Suppressor macrophage treated with lipopolysaccharide for 4 hours (primary cell): Measurements from ENCODE around the gene PSKH1.
A peak's percentile ranks its signal among the peaks of the same experiment; 100 is the strongest.
"Not testable (repeated sequence)": the region's sequence is repeated elsewhere in the genome, so short reads cannot be mapped to it uniquely, and the experiment has no call there.

Experiments
- DNase-seq: peaks from one replicate; pipeline ENCODE4 v3.0.0-alpha.2; 2020

Gene PSKH1

DNA sequence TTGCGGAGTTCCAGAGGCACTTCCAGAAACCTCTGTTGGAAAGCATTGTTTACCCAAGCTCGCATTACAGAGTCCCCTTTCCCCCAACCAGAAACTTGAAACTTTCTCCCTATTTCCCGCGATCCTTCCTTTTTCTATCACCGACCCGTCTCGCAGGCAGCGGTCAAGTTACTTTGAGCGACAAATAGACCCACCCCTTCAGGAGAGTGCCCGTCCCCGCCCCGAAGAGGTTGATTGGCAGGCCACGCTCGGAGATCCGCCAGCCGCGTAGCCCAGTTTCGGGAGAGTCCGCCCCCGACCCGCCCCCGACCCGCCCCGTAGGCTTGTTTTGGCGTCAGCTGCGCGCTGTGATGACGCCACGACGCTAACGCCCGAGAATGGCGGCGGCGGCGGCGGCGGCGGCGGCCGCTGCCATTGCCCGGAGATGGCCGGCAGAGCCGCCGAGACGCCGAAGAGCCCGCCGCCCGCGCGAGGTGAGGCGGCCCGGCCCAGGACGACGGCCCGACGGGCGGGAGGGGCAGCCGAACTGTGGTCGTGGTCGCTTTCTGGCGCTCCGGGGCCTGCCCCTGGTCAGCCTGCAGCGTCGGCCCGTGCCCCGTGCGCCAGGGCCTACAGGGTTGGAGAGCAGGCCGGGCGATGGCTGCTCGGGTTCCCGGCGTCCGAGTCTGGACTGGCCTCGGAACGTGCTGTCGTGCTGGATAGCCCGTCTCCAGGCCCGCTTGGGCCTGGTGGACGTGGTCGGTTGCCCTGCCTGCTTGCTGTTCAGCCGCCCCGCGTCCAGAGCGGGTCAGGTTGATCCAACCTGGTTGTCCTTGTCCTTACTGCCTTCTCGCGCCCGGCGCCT, at the start of gene PSKH1:
Gene PSKH1 (plus strand): TSS at position 356 of the 844 bp plus-strand sequence. CDS start 15,496 bp downstream, outside the sequence.
- DNase-seq, result peak; percentile 98

GRCh38 chr16:67843343-67843765, 49.7 kb upstream of the PSKH1 start:
- no peak for DNase-seq

DNA sequence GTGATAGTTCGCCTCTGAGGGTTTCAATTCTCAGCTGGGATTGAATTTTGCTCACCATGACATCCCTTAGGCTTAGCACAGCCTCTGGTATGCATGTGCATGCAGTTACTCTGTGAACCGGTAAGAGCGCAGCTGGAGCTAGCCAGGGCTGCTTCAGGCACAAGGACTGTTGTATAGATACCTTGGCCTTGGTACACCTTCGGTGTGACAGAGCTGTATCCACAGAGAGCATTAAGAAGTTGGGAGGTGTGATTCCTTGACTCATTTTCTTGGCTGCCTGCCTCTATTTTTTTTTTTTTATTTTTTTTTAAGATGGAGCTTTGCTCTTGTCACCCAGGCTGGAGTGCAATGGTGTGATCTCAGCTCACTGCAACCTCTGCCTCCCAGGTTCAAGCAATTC, 48.6 kb upstream of the PSKH1 start:
- no peak for DNase-seq

DNA sequence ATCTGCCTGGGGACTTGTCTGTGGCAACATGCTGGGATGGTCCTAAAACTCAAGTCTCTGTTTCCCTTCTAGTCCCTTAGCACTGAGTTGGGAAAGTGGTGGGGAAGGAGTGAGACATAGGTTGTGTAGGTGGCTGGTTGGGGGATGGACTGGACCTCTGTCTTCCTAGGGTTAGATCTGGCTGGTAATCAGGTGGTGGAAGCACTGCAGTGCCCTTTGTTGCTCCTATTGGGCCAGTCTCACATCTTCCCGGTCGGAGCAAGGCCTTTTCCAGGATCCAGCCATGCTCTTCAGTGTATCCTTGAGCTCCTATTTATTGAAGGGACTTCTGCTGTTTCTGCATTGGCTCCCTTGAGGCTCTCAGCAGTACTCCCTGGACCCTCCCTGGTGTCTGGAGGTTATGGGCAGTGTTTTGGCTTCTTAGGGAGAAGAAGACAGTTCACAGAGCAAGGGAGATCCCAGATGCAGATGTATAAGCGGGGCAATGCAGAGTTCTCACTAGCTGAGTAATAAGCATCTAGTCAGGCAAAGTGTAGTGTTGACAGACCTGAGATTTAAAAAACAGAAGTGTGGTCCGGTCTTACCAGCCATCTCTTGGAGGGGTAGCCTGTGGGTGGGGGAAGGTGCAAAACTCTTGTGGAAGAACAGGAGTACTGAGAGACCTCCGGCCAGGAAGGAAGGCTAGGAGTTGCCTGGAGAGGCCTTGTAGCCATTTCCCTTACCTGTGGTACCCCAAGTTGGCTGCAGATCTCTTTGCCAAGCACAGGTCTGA, 47.6 kb upstream of the PSKH1 start:
- DNase-seq, result peak; percentile 19

- DNase-seq, result no peak
Observed at GRCh38 chr16:67846063-67846319, 47.1 kb upstream of the PSKH1 start.

DNA sequence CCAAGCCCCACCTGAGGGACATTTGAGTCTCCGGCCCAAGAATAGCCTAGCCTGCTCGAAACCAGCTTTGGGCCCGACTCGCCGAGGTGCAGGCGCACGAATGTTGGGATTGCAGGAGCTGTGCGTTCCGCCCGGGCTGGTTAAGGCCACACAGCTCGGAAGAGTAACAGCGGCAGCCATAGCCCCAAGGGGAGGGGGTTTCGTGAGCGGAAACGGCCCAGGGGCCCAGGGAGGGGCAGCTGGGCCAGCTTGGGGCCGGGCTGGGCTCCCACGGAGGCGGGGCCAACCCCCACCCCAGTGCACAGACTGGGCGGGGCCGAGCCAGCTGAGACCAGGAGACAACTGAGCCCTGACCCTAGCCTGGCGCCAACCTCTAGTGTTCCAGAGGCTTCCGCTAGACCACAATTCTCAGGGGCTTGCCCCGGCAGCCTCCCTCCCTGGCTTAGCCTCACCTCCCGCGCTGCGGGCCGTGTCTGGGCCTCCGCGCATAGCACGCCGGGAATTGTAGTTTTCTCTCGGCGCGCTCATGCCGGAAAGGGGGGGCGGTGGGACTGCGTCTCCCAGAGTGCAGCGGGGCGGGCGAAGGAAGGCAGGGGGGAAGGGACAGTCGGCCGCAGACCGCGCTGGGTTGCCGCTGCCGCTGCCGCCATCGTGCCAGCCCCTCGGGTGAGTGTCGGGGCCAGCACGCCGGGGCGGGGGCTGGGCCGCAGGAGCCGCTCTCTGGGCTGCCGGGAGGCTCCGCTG, 46.6 kb upstream of the PSKH1 start, which contains the start of gene NUTF2:
Gene NUTF2 (plus strand): TSS at position 614 of the 744 bp plus-strand sequence. CDS start 18,198 bp downstream, outside the sequence.
- DNase-seq, result peak; percentile 96

DNA sequence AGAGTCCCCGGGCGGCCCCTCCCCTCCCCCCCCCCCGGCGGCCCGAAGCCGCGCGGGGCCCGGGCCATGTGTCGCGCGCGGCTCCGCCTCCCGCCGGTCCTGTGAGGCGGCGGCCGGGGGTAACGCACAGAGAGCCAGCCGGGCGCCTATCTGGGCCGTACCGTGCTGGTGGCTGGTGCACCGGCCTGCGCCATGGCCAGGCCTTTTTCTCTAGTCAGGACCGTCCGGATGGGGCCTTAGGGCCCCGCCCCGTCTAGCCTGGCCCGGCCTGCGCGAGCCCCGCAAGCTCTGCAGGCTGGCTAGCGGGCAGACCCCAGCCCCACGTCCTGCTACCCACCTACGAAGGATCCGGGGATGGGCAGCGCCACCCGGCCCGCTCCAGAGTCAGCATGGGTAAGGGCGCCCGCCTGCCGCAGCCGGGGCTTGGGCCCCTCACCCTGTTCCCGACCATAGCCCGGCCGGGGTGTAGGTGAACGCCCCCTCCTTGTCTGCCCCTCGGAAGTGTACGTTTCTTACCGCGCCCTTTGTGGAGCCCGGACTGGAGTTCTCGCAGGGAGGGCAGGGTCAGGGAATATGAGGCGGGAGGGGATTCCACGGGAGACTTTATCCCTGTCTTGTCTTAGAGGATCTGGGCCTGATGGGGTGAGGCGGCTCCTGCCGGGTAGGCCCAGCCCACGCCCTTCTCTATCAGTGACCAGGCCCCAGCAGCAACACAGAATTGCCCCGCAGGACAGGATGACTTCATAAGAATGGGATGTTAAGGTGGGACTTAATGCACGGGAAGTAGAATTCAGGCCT, 45.8 kb upstream of the PSKH1 start, which contains the start of gene CENPT:
Gene CENPT (minus strand): TSS at position 630 of the 798 bp plus-strand sequence. CDS start 13,834 bp downstream, outside the sequence.
- DNase-seq, result peak; percentile 74

DNA sequence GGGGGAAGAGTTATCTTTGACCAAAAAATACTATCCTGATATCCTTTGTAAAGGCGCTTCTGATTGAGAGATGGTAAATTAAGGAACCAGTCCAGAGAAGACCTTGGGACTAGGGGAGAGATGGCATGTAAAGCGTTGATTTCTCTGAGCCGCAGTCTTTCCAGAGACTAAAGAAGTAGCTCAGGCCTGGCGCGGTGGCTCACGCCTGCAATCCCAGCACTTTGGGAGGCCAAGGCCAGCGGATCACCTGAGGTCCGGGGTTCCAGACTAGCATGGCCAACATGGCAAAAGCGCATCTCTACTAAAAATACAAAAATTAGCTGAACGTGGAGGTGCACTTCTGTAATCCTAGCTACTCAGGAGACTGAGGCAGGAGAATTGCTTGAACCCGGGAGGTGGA, 44.9 kb upstream of the PSKH1 start:
- no peak for DNase-seq

DNA sequence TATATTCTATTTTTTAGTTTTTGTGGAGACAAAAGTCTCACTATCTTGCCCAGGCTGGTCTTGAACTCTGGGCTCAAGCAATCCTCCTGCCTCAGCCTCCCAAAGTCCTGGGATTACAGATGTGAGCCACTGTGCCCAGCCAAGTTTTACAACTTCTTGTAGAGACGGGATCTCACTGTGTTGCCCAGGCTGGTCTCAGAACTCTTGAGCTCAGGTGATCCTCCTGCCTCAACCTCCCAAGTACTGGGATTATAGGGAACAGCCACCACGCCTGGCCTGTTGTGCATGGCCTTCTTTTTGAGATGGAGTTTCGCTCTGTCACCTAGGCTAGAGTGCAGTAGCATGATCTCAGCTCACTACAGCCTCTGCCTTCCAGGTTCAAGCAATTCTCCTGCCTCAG, 39.4 kb upstream of the PSKH1 start:
- no peak for DNase-seq

- DNase-seq, result no peak
Observed at GRCh38 chr16:67855789-67856188, 37.3 kb upstream of the PSKH1 start.

DNA sequence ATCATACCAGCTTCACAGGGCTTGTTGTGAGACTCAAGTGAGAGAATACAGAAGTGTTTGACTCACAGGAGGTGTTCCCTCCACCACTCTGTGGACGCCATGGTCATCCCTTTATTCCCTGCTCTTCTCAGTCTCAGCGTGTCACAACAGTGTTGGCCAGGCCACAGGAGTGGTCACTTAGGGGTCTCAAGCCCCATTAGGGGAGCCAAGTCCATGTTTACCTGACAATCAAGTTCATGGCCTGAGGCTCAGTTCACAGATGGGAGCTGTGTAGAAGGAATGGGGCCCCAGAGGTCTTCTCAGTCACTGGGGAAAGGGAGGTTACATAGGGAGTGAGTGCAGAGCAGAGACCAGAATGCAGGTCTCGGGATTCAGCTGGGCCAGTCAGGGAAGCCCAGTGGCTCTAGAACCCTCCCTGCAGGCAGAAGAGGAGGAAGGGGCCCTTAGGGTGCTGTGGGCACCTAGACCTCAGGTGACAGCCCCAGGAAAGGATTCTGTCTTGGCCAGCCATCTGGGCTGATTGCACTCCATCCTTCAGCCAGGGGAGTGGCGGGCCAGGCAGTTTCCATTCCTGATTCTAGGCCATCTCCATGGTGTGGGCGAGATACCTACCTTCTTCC, 36.0 kb upstream of the PSKH1 start:
- DNase-seq, result no peak

DNA sequence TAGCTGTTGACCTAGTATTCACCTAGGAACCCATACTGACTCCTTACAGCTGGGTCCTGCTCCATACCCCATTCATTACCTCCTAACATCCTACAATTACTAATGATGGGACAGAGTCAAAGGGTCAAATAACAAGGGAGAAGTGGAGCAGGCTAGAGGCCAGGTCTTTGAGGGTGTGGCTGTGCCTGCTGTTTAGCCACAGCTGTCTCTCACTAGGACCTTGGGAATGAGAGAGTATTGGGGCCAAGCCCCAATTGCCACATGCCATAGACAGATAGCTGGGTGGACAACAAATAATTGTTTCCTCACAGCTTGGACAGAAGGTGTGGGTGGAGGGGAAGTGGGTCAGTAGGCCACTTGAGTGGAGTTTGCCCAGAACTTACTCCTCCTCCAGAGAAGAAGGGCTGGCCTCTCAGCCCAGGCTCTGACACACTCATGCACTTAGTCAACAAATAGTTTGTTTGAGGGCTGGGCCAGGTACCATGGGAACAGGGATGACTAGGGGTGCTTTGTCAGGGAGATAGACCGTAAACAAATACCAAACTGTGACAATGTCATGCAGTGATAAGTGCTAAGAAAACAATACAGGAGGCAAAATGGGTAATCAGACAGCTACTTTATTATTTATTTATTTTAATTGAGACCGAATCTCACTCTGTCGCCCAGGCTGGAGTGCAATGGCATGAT, 35.4 kb upstream of the PSKH1 start:
- DNase-seq, result peak; percentile 92

- no peak for DNase-seq
Observed at GRCh38 chr16:67858500-67858899, 34.6 kb upstream of the PSKH1 start.

DNA sequence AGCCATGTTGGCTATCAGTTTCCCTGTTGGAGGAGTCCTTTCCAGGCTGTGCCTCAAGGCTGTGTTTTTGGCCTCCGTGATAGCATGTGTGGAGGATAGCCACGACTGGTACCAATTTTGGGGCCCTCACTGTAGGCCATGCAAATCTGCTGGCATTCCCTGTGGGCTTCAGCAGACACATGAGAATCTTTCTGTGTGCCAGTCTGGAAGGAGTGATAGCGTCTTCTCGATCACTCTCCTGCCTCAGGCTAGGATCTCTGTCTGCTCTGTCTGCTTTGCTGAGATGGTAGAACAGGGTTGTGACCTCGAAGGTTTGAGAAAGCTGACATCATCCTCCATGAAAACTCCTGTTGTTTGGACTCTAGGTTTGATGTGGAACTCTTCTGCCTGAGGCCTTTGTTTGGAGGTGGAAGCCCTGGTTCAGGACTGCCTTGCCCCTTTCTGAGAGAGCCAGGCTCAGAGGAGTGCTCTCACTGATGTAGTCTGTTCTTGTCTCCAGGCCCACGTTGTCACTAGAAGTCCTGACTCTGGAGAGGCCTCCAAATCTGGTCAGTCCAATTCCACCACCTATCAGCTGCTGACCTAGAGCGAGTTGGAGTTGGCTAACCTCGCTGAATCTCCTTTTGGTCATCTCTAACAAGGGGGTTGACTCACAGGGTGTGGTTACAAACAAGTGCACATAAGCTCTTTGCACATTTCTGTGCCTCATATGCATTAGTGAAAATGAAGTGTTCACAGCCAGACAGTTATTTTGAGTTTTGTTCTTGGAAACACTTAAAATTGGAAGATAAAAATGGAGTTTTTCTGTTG, 32.3 kb upstream of the PSKH1 start:
- peak; percentile 26 for DNase-seq

DNA sequence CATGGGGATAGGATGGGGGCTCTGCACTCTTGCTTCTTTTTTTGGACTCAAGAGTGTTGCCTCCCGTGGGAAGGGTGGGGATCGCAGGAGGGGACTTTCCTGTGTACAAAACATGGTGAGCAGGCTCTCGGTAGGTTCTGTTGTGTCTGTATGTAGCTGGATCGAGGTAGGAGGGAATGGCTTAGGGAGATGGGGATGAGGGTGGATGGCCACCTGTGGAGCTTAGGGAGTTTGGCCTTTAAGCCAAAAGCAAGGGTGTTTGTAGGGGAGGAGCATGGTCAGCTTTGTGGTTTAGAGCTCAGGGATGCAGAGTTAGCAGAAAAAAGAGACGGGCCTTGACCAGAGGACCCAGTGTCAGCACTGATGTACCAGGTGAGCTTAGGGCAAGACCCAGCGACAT, 31.2 kb upstream of the PSKH1 start:
- DNase-seq, result no peak

DNA sequence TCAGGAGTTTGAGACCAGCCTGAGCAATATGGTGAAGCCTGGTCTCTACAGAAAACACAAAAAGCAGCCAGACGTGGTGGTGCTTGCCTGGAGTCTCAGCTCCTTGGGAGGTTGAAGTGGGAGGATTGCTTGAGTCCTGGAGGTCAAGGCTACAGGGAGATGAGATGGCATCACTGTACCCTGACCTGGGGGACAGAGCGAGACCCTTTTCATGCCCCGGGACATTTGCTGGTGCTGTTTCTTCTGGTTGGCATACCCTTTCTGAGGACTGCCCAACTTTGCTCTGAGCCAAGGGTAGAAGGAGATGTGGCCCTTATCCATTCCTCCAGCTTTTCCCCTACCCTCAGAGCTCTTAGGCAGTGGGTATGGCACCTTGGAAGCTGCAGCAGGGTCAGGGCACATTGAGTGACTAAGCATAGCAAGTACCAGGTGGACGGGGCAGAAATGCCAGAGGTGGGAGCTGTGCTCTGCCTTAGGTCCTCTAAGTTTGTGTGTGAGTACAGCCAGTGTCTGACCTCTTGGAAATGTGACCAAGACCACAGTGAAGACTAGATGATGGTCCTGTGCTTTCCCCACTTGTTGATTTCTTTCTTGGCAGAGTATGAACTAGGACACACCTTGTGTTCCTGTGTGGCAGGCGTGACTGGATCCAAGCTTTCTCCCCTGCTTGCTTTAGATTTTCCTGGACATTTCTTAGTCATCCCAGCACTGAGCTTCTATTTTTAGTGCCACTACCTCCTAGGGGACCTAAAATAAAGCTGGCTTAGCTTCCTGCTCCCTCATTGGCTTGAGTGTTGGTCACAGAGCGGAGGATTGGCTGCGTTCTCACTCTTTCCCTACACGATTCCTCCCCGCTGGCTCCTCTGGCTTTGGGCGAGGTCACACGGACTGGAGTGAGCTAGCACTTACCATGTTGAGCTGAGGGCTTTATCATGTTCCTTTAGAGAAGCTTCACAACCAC, 30.2 kb upstream of the PSKH1 start:
- no peak for DNase-seq

DNA sequence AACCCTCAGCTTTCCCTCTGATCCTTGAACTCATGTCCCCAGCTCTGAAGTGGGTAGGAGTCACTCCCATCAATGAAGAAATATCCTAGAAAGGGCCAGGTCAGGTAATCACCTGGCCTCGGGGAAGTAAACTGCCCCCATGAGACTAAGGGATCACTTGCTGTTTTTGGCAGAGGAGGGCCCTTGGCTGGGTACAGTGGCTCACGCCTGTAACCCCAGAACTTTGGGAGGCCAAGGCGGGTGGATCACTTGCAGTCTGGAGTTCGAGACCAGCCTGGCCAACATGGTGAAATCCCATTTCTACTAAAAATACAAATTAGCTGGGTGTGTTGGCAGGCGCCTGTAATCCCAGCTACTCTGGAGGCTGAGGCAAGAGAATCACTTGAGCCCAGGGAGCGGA, 29.0 kb upstream of the PSKH1 start:
- not testable (repeated sequence) for DNase-seq

- no peak for DNase-seq
Observed at GRCh38 chr16:67864594-67864993, 28.5 kb upstream of the PSKH1 start.

GRCh38 chr16:67865318-67865717, 27.7 kb upstream of the PSKH1 start:
- peak; percentile 55 for DNase-seq
